ENCODE data around the gene TNFSF11.

DNA sequence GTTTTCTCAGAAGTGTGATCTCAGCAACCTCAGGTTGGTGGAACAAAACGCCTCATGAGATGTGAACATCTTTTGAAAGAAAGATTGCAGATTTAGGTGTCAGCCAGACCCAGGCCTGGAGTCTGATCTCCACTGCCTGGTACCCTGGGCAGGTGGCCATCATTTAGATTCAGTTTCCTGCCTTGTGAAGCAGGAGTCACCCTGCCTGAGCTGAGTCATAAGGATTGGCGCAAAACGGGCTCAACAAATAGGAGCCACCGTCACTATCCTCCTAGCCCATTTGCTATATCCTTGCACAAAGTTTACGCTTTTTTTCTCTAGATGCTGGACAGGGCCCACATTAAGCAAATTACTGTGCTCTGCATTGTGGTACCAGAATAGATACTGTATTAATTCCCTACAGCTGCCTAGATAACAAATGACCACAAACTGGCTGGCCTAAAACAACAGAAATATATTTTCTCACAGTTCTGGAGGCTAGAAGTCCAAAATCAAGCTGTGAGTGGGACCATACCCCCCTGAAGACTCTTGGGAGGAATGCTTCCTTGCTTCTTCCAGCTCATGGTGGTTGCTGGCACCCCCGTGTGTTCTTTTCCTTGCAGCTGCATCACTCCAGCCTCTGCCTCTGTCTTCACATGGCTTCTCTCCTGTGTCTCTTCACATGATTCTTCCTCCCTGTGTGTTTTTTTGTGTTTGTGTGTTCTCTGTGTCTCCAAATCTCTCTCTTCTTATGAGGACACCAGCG is 38.2 kb downstream of the TNFSF11 start:
- TF ChIP-seq, protein P1, sequence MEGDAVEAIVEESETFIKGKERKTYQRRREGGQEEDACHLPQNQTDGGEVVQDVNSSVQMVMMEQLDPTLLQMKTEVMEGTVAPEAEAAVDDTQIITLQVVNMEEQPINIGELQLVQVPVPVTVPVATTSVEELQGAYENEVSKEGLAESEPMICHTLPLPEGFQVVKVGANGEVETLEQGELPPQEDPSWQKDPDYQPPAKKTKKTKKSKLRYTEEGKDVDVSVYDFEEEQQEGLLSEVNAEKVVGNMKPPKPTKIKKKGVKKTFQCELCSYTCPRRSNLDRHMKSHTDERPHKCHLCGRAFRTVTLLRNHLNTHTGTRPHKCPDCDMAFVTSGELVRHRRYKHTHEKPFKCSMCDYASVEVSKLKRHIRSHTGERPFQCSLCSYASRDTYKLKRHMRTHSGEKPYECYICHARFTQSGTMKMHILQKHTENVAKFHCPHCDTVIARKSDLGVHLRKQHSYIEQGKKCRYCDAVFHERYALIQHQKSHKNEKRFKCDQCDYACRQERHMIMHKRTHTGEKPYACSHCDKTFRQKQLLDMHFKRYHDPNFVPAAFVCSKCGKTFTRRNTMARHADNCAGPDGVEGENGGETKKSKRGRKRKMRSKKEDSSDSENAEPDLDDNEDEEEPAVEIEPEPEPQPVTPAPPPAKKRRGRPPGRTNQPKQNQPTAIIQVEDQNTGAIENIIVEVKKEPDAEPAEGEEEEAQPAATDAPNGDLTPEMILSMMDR (IDR thresholded peaks at IDR 0.05): no peak
- no peak for TF ChIP-seq ZFX (IDR thresholded peaks at IDR 0.05; ENCODE audit: borderline replicate concordance)

Measured in 22Rv1 (cell line).